Measurements from ENCODE around the gene WNT3A. TPM values are rescaled to one million over a fixed set of nuclear protein-coding genes. Genes with fewer than 3 reads are reported as not detected.

Gene WNT3A
- total and polyA plus RNA-seq, 9 of the 15 experiments (the other 6 are each of a cell fraction or from before 2014, with no cell fraction given) = not detected

- TF ChIP-seq ZNF655 (CRISPR knock-in tag; IDR thresholded peaks at IDR 0.05) = no peak
- peak; percentile 100 for TF ChIP-seq CREM (IDR thresholded peaks at IDR 0.05; ENCODE audit: low read depth)
- no peak for TF ChIP-seq ZNF184 (CRISPR knock-in tag; IDR thresholded peaks at IDR 0.05)
- TF ChIP-seq ZNF347 (CRISPR knock-in tag; IDR thresholded peaks at IDR 0.05; ENCODE audit: low read depth) = no peak
- 0 out of 2 replicates have a peak, but pooled peaks have one; percentile 6 for TF ChIP-seq CEBPZ (IDR thresholded peaks at IDR 0.05; ENCODE audit: borderline replicate concordance, low read depth, low read length)
- no peak for TF ChIP-seq GTF2A2 (tag; IDR thresholded peaks at IDR 0.05)
- no peak for TF ChIP-seq PATZ1 (CRISPR knock-in tag; IDR thresholded peaks at IDR 0.05; ENCODE audit: borderline replicate concordance)
- peak; percentile 82 to 87 for TF ChIP-seq MAZ (CRISPR knock-in tag; conservative IDR thresholded peaks at IDR 0.05 in 1 of 2, IDR thresholded peaks at IDR 0.05 in 1 of 2)
- TF ChIP-seq RNF2 (IDR thresholded peaks at IDR 0.05) = no peak
- no peak for TF ChIP-seq ZNF280A (IDR thresholded peaks at IDR 0.05; ENCODE audit: low read depth, partially characterized antibody)
- 0 out of 2 replicates have a peak, but pooled peaks have one; percentile 10 for TF ChIP-seq ZNF316 (IDR thresholded peaks at IDR 0.05)
- TF ChIP-seq POLR2AphosphoS2 (IDR thresholded peaks at IDR 0.05; ENCODE audit: low read length) = peak; percentile 48; the same call in 1 of the 2 replicates
- no peak for TF ChIP-seq BDP1 (IDR thresholded peaks at IDR 0.05; ENCODE audit: insufficient read depth, insufficient read length)
- no peak for TF ChIP-seq ZNF644 (tag; IDR thresholded peaks at IDR 0.05; ENCODE audit: low read depth)
- no peak for TF ChIP-seq PTTG1 (tag; IDR thresholded peaks at IDR 0.05; ENCODE audit: low read depth)
- peak; percentile 100 for TF ChIP-seq PHF8 (IDR thresholded peaks at IDR 0.05; ENCODE audit: borderline replicate concordance, low read length)
- TF ChIP-seq NCOR1 (IDR thresholded peaks at IDR 0.05) = no peak
These were observed 102.5 kb downstream of the WNT3A start, which contains the start of gene MRPL55 (continued) for GRCh38 chr1:228109073-228109961.
